ENCODE data around the gene TCEA2.
"Not testable (repeated sequence)": the region's sequence is repeated elsewhere in the genome, so short reads cannot be mapped to it uniquely, and the experiment has no call there.

Gene TCEA2

DNA sequence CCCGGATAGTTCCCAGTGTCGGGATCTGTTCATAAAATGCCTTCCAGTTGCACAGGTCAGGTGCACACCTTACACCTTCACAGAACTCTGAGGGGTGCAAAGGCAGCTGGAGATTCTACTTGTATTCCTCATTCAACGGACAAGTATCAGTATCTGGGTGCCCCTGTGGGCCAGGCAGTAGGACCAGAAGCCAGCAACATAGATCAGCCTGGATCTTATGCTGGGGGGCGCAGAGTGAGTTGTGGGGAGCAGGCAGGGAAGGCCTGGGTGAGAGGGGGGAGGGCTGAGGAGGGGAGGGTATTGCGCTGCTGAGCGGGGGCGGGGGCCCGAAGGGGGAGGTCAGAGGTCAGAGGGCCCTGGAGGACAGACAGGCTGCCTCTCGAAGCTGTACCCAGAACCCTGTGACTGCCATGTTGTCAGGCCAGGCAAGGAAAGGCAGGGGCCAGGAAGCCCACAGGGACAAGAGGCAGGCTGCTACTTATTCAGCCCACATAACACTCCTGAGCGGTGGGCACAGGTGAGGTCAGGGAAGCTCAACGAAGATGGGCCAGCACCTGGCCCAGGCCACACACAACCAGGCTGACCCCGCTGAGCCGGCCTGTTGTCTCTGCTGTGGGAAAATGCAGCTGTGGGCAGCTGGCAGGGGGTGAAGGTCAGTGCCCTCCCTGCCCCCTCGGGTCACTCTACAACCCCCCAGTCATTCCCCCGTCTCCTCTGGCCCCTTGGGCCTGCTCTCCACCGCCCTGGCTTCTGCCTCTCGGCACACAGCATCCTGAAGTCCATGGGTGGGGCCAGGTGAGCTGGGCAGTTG lies 18.0 kb downstream of the TCEA2 start:
- no peak for DNase-seq

GRCh38 chr20:64081624-64081964 lies 18.6 kb downstream of the TCEA2 start:
- no peak for DNase-seq

DNA sequence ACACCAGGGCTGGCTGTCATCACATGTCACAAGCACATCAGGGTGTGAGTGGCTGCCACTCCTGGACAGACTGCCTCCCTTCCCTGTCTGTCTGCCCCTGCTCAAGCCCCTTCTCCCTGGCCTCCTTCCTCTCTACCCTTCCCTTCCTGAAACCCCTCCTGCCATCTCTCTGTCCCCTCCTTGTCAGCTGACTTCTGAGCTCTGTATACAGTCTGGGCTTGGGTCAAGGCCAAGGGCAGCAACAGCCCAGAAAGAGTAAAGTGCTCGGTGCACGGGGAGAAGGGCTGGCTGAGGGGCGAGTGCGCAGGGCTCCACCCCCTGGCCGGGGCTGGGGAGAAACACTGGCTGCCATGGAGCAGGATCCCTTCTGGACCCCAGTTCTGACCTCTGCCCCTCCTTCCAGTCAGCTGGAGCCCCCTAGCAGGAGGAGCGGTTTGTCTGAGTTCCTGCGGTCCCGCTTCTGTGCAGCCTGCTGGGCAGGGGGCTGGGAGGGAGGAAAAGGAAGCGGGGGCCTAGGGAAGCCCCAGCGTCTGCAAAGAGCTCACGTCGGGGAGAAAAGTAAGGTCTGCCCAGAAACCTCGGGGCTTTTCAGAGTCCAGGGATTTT lies 19.2 kb downstream of the TCEA2 start:
- no peak for DNase-seq

- no peak for DNase-seq
Observed at GRCh38 chr20:64082820-64083377, 19.9 kb downstream of the TCEA2 start.

GRCh38 chr20:64083378-64083803 lies 20.4 kb downstream of the TCEA2 start:
- DNase-seq, result no peak

DNA sequence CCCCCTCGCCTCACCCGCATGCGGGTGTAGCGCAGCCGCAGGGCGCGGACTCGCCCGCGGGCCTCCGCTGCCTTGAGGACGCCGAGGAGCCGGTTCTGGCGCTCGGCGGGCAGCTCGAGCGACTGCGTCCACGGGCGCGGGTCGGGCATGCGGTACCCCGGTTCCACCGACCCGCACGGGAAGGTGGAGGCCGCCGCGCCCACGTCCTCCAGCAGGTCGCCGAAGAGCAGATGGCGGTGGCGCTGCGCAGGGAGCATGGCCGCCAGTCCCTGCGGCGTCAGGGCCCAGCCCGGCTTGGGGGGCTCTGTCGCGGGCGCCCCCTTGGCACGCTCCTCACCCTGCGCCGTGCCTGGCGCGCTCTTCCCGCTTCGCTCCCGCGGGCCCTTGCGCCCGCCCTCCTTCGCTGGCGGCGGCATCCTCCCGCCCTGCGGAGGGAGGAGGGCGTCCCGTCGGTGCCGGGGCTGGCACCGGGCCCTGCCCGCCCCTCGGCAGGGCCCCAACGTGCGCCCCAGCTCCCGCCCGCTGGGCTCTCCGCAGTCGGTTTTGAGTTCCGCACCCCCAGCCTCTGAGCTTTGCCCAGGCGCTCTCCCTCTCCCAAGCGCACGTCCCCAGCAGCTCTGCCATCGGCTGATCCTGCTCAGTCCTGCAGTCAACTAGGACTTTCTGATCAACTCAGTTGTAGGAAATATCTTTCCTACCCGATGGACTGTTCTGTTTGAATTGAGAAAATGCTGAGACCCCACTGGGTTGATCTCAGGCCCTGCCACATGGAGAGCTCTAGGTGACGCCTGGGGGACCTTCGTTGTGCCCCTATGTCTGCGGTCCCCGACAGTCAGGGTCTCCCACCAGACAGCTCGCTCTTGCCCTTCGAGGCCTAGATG lies 21.0 kb downstream of the TCEA2 start, which contains the start of gene LKAAEAR1:
LKAAEAR1 (minus strand) TSS at position 595 of the 881 bp plus-strand sequence; CDS start at position 416, 179 bp downstream.
- DNase-seq, result no peak

GRCh38 chr20:64084685-64085152 lies 21.7 kb downstream of the TCEA2 start:
- no peak for DNase-seq

- DNase-seq, result no peak
Observed at GRCh38 chr20:64086801-64087200, 23.8 kb downstream of the TCEA2 start.

- DNase-seq, result not testable (repeated sequence)
Observed at GRCh38 chr20:64087226-64087825, 24.3 kb downstream of the TCEA2 start.

DNA sequence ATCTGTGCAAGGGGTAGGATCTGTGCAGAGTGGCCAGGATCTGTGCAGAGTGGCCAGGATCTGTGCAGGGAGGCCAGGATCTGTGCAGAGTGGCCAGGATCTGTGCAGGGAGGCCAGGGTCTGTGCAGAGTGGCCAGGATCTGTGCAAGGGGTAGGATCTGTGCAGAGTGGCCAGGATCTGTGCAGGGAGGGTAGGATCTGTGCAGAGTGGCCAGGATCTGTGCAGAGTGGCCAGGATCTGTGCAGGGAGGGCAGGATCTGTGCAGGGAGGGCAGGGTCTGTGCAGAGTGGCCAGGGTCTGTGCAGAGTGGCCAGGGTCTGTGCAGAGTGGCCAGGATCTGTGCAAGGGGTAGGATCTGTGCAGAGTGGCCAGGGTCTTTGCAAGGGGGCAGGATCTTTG lies 25.6 kb downstream of the TCEA2 start:
- DNase-seq, result not testable (repeated sequence)

GRCh38 chr20:64090165-64090564 lies 27.2 kb downstream of the TCEA2 start:
- DNase-seq, result no peak

- no peak for DNase-seq
Observed at GRCh38 chr20:64091340-64091739, 28.3 kb downstream of the TCEA2 start.

- no peak for DNase-seq
Observed at GRCh38 chr20:64091770-64092169, 28.8 kb downstream of the TCEA2 start.

- DNase-seq, result no peak
Observed at GRCh38 chr20:64092258-64093012, 29.4 kb downstream of the TCEA2 start.

GRCh38 chr20:64093013-64093503 lies 30.1 kb downstream of the TCEA2 start:
- no peak for DNase-seq

DNA sequence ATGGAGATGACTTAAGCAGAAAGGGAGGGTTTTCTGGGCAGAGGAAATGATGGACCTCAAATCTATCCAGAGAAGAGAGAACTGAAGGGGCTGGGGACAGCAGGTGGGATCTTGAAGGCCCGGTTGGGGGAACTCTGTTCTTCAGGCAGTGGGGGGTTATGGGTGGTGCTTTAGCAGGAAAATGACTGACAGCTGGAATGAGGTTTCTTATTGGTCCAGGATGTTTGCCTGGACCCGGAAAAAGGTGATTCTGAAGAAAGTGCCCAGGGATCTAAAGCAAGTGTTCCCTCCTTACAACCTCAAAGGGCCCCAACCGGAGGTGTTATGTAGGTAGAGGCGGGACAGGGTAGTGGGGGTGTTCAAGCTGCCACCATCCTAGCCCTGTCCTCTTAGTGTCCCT lies 32.5 kb downstream of the TCEA2 start:
- DNase-seq, result no peak

GRCh38 chr20:64095927-64096326 lies 32.9 kb downstream of the TCEA2 start:
- DNase-seq, result no peak

GRCh38 chr20:64096535-64096934 lies 33.5 kb downstream of the TCEA2 start:
- no peak for DNase-seq

DNA sequence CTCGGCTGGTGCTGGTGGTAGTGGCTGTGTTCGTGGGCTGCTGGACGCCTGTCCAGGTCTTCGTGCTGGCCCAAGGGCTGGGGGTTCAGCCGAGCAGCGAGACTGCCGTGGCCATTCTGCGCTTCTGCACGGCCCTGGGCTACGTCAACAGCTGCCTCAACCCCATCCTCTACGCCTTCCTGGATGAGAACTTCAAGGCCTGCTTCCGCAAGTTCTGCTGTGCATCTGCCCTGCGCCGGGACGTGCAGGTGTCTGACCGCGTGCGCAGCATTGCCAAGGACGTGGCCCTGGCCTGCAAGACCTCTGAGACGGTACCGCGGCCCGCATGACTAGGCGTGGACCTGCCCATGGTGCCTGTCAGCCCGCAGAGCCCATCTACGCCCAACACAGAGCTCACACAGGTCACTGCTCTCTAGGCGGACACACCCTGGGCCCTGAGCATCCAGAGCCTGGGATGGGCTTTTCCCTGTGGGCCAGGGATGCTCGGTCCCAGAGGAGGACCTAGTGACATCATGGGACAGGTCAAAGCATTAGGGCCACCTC lies 35.5 kb downstream of the TCEA2 start:
- DNase-seq, result no peak

DNA sequence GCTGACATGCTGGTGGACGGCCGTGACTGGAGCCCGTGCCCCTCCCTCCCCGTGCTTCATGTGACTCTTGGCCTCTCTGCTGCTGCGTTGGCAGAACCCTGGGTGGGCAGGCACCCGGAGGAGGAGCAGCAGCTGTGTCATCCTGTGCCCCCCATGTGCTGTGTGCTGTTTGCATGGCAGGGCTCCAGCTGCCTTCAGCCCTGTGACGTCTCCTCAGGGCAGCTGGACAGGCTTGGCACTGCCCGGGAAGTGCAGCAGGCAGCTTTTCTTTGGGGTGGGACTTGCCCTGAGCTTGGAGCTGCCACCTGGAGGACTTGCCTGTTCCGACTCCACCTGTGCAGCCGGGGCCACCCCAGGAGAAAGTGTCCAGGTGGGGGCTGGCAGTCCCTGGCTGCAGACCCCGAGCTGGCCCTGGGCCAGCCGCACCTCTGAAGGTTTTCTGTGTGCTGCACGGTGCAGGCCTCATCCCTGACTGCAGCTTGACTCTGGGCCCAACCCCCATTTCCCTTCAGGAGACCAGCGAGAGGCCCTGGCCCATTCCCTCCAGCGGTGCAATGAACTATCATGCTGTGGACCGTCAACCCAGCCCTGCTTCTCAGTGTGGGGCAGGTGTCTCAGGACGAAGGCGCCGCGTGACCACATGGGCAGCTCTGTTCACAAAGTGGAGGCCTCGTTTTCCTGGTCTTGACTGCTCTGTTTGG lies 36.2 kb downstream of the TCEA2 start:
- no peak for DNase-seq
